ENCODE measurements around the gene CDC25A.

The CDC25A gene

DNA sequence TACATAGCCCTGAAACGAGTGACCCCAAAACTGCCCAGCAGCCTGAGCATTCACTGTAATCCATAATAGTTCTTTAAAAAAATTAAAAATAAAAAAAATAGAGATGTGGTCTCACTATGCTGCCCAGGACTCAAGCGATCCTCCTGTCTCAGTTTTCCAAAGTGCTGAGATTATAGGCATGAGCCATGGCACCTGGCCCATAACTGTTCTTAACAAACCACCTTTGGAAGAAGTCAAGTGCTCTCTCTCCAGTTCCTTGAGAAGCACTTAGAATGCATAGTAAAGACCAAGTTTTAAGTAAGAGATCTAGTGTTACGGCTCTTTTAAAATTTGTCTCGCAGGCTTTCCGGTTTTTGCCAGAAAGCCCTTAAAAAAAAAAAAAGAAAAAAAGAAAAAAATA is 8.2 kb downstream of the CDC25A start:
- no peak overlapping the region for H3K27ac Mint-ChIP-seq
- H3K4me3 Mint-ChIP-seq, result no peak overlapping the region
- DNase-seq (no peak), ATAC-seq (no peak)
- no peaks in the 10 kb centered on the region for H3K9me3 Mint-ChIP-seq
- no peaks in the 10 kb centered on the region for H3K4me1 Mint-ChIP-seq
- H3K27me3 Mint-ChIP-seq, result no peaks in the 10 kb centered on the region

DNA sequence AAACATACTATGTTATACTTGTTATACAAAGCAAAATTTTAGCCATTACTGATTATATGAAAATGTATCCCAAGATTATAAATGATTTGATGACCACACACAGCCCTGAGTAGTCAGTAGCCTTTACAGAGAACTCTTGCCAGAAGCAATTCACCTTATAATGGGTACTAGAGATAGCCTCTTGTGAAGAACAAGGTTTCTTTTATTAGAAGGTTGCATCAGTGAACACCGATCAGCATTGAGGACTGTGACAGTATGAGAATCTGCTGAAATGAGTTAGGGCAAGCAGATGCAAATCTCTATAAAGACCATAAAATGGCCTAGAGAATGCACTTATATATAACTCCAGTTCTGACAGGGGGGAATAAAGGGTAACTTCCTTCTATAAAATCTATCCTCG is 10.1 kb downstream of the CDC25A start:
- no peaks in the 10 kb centered on the region for H3K4me1 Mint-ChIP-seq
- no peak overlapping the region for H3K4me3 Mint-ChIP-seq
- no peaks in the 10 kb centered on the region for H3K9me3 Mint-ChIP-seq
- no peaks in the 10 kb centered on the region for H3K27me3 Mint-ChIP-seq
- H3K27ac Mint-ChIP-seq, result peak overlapping the region in 1 of 2 donors; percentile 12
- DNase-seq (no peak), ATAC-seq (no peak)

DNA sequence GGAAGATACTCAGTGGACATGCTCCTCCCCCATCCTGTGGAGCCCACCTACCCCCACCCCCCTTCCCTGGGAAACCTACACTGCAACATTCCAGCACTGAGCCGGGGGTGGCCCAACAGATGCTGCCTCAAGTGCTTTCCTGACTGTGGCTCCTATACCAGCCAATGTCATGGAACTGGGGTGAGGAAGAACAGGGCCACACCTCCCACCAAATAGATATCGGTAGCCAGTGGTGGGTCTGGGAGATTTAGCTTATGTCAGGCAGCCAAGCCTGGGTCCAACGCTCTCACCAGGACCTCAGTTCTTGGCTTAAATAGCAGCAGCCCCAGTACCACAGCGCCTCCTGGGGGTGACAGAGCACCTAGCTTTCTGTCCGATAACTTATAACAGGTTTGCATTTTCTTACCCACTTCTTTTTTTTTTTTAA is 30.3 kb downstream of the CDC25A start:
- Mint-ChIP-seq H3K4me1 (no peaks in the 10 kb centered on the region), H3K9me3 (no peaks in the 10 kb centered on the region)
- ATAC-seq, result no peak

DNA sequence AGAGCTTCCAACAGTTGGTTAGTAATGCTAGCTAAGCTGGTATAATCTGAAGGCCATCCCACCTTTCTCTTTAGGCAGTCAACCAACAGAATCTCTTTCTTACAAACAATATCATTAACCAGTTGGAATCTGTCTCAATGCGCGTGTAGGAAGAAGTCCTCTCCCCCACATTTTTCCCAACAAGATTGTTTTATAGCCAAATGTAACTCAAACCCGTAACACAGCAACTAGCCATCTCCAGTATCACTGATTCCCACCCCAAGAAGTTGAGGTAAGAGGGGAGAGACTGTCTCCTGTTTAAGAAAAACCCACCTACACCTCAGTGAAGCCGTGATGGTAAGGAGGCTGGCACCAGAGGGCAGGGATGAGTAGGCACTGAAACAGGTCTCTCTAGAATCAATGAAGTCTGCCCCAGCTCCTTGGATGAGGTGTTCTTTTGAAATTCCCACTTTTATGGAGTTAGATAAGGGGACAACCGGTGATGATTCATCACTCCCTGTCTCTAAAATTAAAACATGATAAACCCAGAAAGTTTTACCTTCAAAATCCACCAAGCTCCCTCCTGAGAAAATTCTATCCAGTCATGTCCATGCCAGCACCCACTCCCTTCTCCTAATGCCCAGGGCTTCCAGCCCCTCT is 30.9 kb downstream of the CDC25A start:
- H3K4me1 Mint-ChIP-seq, result no peaks in the 10 kb centered on the region
- peak overlapping the region in 1 of 2 donors; percentile 20 for H3K27ac Mint-ChIP-seq
- DNase-seq (no peak), ATAC-seq (no peak)
- H3K4me3 Mint-ChIP-seq, result no peak overlapping the region
- no peaks in the 10 kb centered on the region for H3K9me3 Mint-ChIP-seq
- H3K27me3 Mint-ChIP-seq, result no peaks in the 10 kb centered on the region

More for the DNA sequence above, 30.3 kb downstream of the CDC25A start:
- Mint-ChIP-seq H3K27me3 (no peaks in the 10 kb centered on the region), H3K4me3 (no peak overlapping the region), H3K27ac (peak overlapping the region in 1 of 2 donors; percentile 20)
- DNase-seq, result peak; percentile 34 to 38

DNA sequence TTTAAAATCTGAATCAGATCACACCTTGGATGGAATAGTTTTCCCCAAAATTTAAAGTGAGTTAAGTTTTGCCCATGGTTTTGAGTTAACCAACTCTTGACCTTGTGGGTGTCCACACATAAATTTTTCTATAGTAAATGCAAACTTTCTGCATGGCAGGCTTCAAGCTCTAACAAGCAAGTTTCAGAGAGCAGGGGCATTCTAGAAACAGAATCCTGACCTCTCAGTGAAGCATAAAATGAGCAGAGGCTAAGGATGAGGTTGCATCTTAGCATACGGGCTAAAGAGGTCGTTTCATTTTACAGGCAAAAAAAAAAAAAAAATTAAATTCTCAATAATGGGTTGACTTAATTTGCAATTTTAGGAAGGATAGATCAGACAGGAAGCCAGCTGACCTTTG is 32.1 kb downstream of the CDC25A start:
- ATAC-seq (no peak), DNase-seq (no peak)
- H3K27ac Mint-ChIP-seq, result no peak overlapping the region
- no peak overlapping the region for H3K4me3 Mint-ChIP-seq
- H3K27me3 Mint-ChIP-seq, result no peaks in the 10 kb centered on the region
- H3K4me1 Mint-ChIP-seq, result no peaks in the 10 kb centered on the region
- H3K9me3 Mint-ChIP-seq, result no peaks in the 10 kb centered on the region

DNA sequence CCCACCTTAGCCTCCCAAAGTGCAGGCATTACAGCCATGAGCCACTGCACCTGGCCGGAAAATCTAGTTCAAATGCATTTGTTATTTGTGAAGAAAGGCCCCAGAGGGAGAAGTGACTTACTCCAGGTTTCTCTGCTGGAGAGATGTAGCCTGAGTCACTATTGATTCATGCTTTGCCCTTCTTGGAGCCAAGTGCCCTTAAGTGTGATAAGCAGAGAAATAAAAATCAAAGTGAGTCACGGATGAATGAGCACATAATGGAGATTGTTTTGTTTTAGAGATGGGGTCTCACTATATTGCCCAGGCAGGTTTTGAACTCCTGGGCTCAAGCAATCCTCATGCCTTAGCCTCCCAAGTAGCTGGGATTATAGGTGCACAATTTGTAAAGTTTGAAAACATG is 33.1 kb downstream of the CDC25A start:
- DNase-seq (no peak), ATAC-seq (no peak)
- no peaks in the 10 kb centered on the region for H3K9me3 Mint-ChIP-seq
- no peaks in the 10 kb centered on the region for H3K4me1 Mint-ChIP-seq
- H3K27me3 Mint-ChIP-seq, result no peaks in the 10 kb centered on the region
- H3K27ac Mint-ChIP-seq, result no peak overlapping the region
- H3K4me3 Mint-ChIP-seq, result no peak overlapping the region

DNA sequence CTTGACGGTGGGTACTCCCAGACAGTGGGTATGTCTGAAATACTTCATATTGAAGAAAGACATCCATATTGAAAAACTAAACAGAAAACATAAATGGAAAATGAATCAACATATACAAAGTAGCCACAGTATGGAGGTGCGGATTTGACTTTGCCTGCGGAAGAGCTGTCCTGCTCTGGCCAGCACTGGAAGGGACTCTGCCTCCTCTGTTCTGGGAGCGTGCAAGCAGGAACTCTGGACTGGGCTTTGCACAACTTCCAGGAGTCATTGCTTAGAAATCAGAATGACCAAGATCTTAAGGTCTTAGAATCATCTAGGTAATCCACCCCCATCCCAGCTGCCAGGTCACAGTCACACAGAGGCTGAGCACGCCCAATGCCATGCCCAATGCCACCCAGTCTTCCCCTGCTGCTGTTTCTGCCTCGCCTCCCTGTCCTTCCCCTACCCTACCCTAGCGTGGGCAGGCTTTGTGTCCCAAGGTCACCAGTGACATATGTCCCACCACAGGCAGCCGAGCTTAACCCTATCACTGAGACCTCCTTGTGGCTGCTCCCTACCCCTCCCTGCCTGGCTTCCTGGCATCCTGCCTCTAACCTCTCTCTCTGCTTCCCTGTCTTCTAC is 36.3 kb downstream of the CDC25A start:
- ATAC-seq, result peak; percentile 31
- H3K27ac Mint-ChIP-seq, result no peak overlapping the region
- no peaks in the 10 kb centered on the region for H3K9me3 Mint-ChIP-seq
- H3K4me1 Mint-ChIP-seq, result no peaks in the 10 kb centered on the region
- no peak for DNase-seq
- H3K4me3 Mint-ChIP-seq, result no peak overlapping the region
- H3K27me3 Mint-ChIP-seq, result no peaks in the 10 kb centered on the region

DNA sequence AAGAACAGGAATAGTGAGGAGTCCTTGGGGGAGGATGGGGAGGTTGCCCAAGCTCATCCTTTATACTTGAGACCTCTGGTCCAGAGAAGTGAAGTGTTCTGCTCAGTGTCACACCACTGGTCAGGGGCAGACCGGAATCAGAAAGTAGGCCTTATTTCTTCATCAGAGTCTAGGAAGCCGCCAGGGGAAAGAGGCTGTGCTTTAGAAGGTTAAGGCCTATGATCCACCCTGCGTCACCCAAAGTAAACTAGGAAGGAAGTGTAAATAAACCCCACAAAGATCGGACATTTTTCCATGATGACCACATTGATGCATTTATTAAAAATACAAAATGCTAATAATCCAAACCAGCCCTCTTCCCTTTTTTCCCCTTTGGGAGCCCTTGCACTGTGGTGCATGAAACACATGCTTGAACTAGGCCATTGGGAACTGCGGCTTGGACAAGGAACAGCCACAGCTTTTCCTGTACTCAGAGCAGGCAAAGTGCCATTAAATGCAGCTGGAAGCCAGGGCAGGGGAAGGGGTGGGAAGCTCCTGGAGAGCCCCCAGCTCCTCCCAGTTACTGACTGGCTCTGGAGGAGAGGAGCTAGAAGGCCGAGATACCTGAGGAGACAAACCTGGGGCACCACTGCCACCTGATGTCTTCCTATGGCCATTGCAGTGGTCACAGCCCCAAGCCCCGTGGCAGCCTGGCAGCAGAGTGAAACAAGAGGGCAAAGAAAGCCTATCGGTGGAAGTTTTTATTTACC is 37.0 kb downstream of the CDC25A start:
- DNase-seq, result peak; percentile 58 to 78
- Mint-ChIP-seq H3K27ac (no peak overlapping the region), H3K27me3 (no peaks in the 10 kb centered on the region), H3K4me3 (no peak overlapping the region), H3K9me3 (no peaks in the 10 kb centered on the region), H3K4me1 (no peaks in the 10 kb centered on the region)
- peak; percentile 99 for ATAC-seq

DNA sequence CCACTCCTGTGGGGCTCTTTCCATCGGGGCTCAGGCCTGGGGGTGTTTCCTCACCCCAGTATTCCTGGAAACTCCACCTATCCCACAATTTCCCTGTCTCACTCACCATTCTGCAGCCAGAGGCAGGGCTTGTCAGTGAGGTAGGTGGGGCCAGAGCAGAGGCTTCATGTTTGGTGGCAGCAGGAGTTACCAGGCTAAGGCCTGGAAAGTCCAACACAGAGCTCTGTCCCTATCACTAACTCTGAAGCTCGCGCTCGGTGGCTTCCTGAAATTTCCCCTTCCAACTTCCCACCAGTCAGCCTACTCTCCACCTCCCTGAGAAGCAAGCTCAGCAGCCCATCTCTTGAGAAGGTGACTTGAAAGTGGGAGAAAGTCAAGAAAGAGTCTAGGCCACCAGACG is 44.2 kb downstream of the CDC25A start:
- ATAC-seq, result no peak
- Mint-ChIP-seq H3K27ac (no peak overlapping the region), H3K27me3 (no peaks in the 10 kb centered on the region), H3K9me3 (no peaks in the 10 kb centered on the region), H3K4me3 (no peak overlapping the region), H3K4me1 (no peaks in the 10 kb centered on the region)
- no peak for DNase-seq

DNA sequence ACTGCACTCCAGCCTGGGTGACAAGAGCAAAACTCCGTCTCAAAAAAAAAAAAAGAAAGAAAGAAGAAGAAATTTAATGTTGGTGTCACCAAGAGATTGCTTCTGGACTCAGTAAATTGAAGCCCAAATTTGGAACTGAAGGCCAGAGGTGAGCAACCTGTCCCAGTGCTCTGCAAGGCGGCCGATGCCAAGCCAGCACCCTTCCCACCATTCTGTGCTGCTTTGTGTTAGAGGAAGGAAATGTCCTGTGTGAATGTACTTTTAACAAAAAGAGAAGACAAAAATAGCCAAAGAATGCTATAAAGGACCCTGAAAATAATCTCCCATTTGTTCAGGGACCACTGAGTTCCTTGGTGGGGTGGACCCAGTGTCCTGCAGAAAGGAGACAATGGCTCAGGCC is 44.6 kb downstream of the CDC25A start:
- Mint-ChIP-seq H3K4me1 (no peaks in the 10 kb centered on the region), H3K4me3 (no peak overlapping the region), H3K27me3 (no peaks in the 10 kb centered on the region), H3K27ac (no peak overlapping the region), H3K9me3 (no peaks in the 10 kb centered on the region)
- no peak for ATAC-seq
- DNase-seq, result no peak

DNA sequence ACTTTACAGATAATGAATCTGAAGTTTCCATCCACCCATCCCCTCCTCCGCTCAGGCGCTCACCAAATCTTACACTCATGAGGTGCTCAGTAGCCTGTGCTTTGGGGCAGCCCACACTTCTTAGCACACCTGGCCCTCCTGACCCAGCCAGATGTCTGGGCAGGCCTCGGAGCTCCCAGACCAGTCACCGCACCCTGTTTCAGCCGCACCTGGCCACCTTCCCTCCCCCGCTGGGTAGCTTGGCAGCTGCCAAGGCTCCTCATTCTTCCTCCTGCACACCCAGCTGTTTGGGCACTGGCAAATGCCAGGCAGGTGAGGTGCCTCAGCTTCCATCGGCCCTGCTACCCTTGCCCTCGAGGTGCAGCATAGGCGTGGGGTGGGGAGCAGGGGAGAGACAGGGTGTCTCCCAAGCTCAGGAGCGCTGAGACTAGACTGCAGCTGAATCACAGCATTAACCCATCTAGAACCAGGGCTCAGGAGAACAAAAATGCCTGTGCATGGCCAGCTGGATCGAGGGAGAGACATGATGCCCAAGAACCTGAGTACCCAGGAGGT is 45.8 kb downstream of the CDC25A start:
- no peaks in the 10 kb centered on the region for H3K27me3 Mint-ChIP-seq
- H3K4me1 Mint-ChIP-seq, result no peaks in the 10 kb centered on the region
- no peak overlapping the region for H3K4me3 Mint-ChIP-seq
- ATAC-seq (no peak), DNase-seq (no peak)
- no peaks in the 10 kb centered on the region for H3K9me3 Mint-ChIP-seq
- peak overlapping the region in 1 of 2 donors; percentile 74 for H3K27ac Mint-ChIP-seq

DNA sequence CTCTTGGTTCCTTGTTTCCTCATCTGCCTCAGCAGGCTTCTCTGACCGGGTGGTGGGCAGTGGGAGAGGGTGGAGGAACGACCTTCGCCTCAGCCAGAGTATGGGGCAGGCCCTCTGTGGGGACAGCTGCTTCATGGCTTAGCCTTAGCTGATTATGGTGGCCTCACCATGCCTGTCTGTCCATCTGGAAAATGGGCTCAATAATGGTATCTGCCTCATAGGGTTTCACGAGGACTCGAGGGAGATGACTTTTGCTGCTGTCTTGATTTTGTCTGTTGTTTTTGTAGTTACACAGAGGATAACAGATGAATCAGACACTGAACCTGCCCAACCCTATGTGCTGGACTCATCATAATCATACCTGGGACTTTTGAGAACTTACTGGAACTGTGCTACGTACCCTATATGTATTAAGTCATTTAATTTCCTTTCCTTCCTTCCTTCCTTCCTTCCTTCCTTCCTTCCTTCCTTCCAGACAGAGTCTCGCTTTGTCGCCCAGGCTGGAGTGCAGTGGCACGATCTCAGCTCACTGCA is 46.5 kb downstream of the CDC25A start:
- Mint-ChIP-seq H3K9me3 (no peaks in the 10 kb centered on the region), H3K4me1 (no peaks in the 10 kb centered on the region), H3K27ac (peak overlapping the region in 1 of 2 donors; percentile 74), H3K27me3 (no peaks in the 10 kb centered on the region), H3K4me3 (no peak overlapping the region)
- DNase-seq (no peak), ATAC-seq (no peak)

DNA sequence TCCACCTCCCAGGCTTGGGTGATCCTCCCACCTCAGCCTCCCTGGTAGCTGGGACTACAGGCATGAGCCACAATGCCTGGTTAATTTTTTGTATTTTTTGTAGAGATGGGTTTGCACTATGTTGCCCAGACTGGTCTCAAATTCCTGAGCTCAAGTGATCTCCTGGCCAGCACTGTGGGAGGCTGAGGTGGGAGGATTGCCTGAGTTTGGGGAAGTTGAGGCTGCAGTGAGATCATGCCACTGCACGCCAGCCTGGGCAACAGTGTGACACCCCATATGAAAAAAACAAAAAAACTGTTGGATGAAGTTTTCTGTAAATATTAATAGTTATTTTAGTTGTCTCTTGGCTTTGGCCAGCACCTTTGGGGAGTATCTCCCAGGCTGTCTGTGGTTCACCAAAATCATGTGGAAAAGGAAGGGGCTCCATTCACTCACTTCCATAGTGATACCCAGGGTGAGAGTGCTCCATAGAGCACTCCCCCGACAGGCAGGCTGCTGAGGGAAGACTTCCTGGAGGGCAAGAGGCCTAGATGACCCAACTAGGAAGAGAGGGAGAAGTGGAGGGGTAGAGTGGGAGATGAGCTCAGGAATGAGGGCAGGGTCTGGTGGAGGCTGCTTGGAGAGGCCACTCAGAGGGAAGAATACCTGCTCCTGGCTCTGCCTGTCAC is 47.1 kb downstream of the CDC25A start:
- no peak overlapping the region for H3K4me3 Mint-ChIP-seq
- H3K27ac Mint-ChIP-seq, result peak overlapping the region in 1 of 2 donors; percentile 25
- ATAC-seq, result no peak
- DNase-seq, result no peak
- no peaks in the 10 kb centered on the region for H3K4me1 Mint-ChIP-seq
- no peaks in the 10 kb centered on the region for H3K27me3 Mint-ChIP-seq
- no peaks in the 10 kb centered on the region for H3K9me3 Mint-ChIP-seq

DNA sequence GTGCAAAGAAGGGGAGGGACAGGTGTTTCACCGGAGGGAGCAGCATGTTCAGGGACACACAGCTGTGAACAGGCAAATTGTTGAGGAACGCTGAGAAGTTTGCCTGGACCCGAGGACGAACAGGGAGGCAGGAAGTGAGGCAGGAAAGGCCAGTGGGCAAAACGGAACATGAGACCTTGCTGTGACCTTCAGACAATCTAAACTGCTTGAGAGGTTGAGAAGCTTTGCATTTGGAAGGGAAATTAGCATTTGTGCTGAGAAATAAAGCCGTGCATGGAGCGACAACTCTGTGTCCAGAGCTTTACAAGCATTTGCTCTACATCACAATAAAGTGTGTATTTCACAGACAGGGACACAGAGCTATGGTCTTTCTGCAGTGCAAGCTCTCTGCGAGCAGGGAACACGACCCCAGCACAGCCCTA is 47.9 kb downstream of the CDC25A start:
- Mint-ChIP-seq H3K27ac (no peak overlapping the region), H3K4me3 (no peak overlapping the region), H3K9me3 (no peaks in the 10 kb centered on the region), H3K27me3 (no peaks in the 10 kb centered on the region), H3K4me1 (no peaks in the 10 kb centered on the region)
- DNase-seq, result no peak
- ATAC-seq, result no peak

DNA sequence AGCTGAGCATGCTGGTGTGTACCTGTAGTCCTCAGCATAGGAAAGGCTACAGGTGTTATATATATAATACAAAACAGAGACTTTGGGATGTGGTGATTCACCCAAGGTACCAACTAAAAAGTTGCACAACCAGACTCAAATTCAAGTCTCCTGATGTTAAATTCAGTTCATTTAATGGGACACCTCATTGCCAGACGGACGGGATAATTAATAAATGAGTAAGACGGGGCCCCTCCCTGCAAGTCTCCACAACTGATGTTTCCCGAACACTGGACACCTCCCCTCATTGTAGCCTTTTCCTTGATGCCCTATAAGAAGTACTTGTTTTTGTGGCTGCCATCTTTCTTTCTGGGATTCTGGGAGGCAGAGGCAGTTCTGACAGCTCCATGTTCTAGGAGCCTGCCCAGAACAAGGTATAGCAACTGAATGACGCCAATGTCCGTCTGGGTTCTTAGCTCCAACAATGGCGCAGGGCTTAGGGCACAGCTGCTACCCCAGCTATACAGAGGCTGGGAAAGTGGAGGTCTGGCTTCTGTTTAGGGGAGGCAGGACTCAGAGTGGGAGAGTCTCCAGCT is 50.7 kb downstream of the CDC25A start:
- Mint-ChIP-seq H3K4me3 (no peak overlapping the region), H3K9me3 (no peaks in the 10 kb centered on the region), H3K27me3 (no peaks in the 10 kb centered on the region), H3K27ac (no peak overlapping the region), H3K4me1 (no peaks in the 10 kb centered on the region)
- ATAC-seq, result no peak
- no peak for DNase-seq
